PC-9 (cell line): Measurements from ENCODE around the gene INHBE. TPM values are rescaled to one million over a fixed set of nuclear protein-coding genes. Genes with fewer than 3 reads are reported as not detected.
"Not testable (repeated sequence)": the region's sequence is repeated elsewhere in the genome, so short reads cannot be mapped to it uniquely, and the experiment has no call there.

Experiments used
- BruUV-seq: library from RNA; stranded (reverse); fragments of 400-500 nt; replicated peaks from 2 replicates; lab custom pipeline; 2021; lab: Mats Ljungman, UMichigan
- CTCF ChIA-PET: fragments of 300-600 bp; sonication (Branson Sonifier 250); formaldehyde crosslinking; loops from one replicate; lab custom pipeline; 2022; ENCODE audit warnings: antibody characterized with exemption; lab: Charles Lee
- POLR2A ChIA-PET: fragments of 300-600 bp; sonication (Branson Sonifier 250); formaldehyde crosslinking; loops from one replicate; lab custom pipeline; 2022; ENCODE audit warnings: antibody characterized with exemption; ENCODE audit not compliant: unreplicated experiment; lab: Charles Lee
- DNase-seq, 2 experiments: peaks; one replicate each; pipeline versions ENCODE4 v3.0.0 to v3.0.0-alpha.2; 2015 to 2022; ENCODE audit warnings: mixed read lengths in 1 of 2
- H2AFZ ChIP-seq: fragments of 200-600 bp; sonication (generic); 2 replicates; pipeline ENCODE4 v1.8.1; 2017; ENCODE audit warnings: antibody characterized with exemption
- H3F3A ChIP-seq: fragments of 200-600 bp; sonication (generic); 2 replicates; pipeline ENCODE4 v1.8.1; 2017; ENCODE audit warnings: antibody characterized with exemption, mild to moderate bottlenecking, low read depth; ENCODE audit not compliant: insufficient read depth
- H3K27ac ChIP-seq: fragments of 200-600 bp; sonication (generic); 2 replicates; pipeline ENCODE4 v1.6.1; 2016; ENCODE audit warnings: mixed run types
- H3K27me3 ChIP-seq: fragments of 200-600 bp; sonication (generic); 2 replicates; pipeline ENCODE4 v1.6.1; 2016; ENCODE audit warnings: low read depth, mixed run types; ENCODE audit not compliant: insufficient read depth
- H3K36me3 ChIP-seq: fragments of 200-600 bp; sonication (generic); 2 replicates; pipeline ENCODE4 v1.6.1; 2016; ENCODE audit warnings: low read depth, mixed run types
- H3K4me1 ChIP-seq: fragments of 200-600 bp; sonication (generic); replicated peaks from 2 replicates; pipeline ENCODE4 v1.6.1; 2016; ENCODE audit warnings: mixed run types; ENCODE audit not compliant: insufficient read depth
- H3K4me2 ChIP-seq: fragments of 200-600 bp; sonication (generic); 2 replicates; pipeline ENCODE4 v1.6.1; 2017; ENCODE audit warnings: mixed run types
- H3K4me3 ChIP-seq: fragments of 200-600 bp; sonication (generic); 2 replicates; pipeline ENCODE4 v1.6.1; 2016; ENCODE audit warnings: mixed run types
- H3K79me2 ChIP-seq: fragments of 200-600 bp; sonication (generic); 2 replicates; pipeline ENCODE4 v1.6.1; 2017; ENCODE audit warnings: low read depth, mixed run types
- H3K9me2 ChIP-seq: fragments of 200-600 bp; sonication (generic); 2 replicates; pipeline ENCODE4 v1.8.1; 2017; ENCODE audit warnings: mild to moderate bottlenecking; ENCODE audit not compliant: insufficient read depth
- H3K9me3 ChIP-seq: fragments of 200-600 bp; sonication (generic); 2 replicates; pipeline ENCODE4 v1.8.1; 2016; ENCODE audit warnings: low read depth; ENCODE audit not compliant: insufficient read depth
- H4K20me1 ChIP-seq: fragments of 200-600 bp; sonication (generic); 2 replicates; pipeline ENCODE4 v1.8.1; 2017; ENCODE audit not compliant: insufficient read depth
- EZH2 ChIP-seq: fragments of 200-600 bp; sonication (generic); IDR thresholded peaks from 2 replicates; pipeline ENCODE4 v1.8.0; 2017; ENCODE audit warnings: antibody characterized with exemption, low read depth
- intact Hi-C: fragments of 100-400 bp; cut with micrococcal nuclease; formaldehyde crosslinking; loops from one replicate; pipeline ENCODE4 v1.10.0; 2022; ENCODE audit not compliant: unreplicated experiment
- total RNA-seq: library from RNA; stranded (reverse); gene quantifications from 2 replicates; pipeline ENCODE4 v1.2.3, GENCODE V29; 2021
- TF ChIP-seq, protein P1 (sequence below): fragments of 200-600 bp; sonication (generic); conservative IDR thresholded peaks from 2 replicates; pipeline ENCODE4 v1.6.1; 2017; ENCODE audit warnings: mixed run types, antibody characterized with exemption, mild to moderate bottlenecking, moderate library complexity

Gene INHBE
- total RNA-seq, 1 experiment from 2014 or later: 0.90 TPM

DNA sequence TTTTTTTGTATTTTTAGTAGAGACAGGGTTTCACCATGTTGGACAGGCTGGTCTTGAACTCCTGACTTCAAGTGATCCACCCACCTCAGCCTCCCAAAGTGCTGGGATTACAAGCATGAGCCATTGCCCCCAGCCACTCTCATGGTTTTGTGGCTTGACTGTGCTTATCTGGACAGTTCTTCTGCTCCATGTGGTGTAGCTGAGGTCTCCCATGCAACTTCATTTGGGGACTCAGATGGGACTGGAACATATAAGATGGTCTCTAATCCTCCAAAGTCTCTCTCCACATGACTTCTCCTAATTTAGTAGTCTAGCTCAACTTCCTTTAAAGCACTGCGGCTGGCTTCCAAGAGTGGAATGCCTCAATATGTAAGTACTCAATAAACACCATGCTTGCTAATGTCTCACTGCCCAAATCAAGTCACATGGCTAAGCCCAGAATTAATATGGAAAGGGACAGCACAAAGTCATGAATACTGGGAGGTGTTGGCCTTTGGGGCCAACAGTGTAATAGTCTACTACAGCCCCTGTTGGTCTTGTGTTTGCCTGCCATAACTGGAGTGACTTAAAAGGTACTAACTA is 13.2 kb upstream of the INHBE start:
- ChIA-PET POLR2A (interaction anchor here (0.6 kb wide), 1 partner anchor 345 kb away, joined by 5 read pairs; no protein-coding TSS in a partner anchor), CTCF (no interaction called here)
- Histone ChIP-seq H3K4me1 (no peaks in the 10 kb centered on the region), H3K9me2 (no peaks in the 10 kb centered on the region), H3K36me3 (no peaks in the 10 kb centered on the region), H3K79me2 (no peaks in the 10 kb centered on the region), H3K27ac (no peak overlapping the region), H3F3A (peaks cover 5% of the 10 kb centered on the region; the same call in 1 of the 2 replicates), H3K27me3 (no peaks in the 10 kb centered on the region), H4K20me1 (no peaks in the 10 kb centered on the region), H3K4me2 (no peak overlapping the region), H2AFZ (no peak overlapping the region), H3K9me3 (no peaks in the 10 kb centered on the region), H3K4me3 (no peak overlapping the region)
- no TSS peak for BruUV-seq
- DNase-seq: no peak
- TF ChIP-seq, protein P1, sequence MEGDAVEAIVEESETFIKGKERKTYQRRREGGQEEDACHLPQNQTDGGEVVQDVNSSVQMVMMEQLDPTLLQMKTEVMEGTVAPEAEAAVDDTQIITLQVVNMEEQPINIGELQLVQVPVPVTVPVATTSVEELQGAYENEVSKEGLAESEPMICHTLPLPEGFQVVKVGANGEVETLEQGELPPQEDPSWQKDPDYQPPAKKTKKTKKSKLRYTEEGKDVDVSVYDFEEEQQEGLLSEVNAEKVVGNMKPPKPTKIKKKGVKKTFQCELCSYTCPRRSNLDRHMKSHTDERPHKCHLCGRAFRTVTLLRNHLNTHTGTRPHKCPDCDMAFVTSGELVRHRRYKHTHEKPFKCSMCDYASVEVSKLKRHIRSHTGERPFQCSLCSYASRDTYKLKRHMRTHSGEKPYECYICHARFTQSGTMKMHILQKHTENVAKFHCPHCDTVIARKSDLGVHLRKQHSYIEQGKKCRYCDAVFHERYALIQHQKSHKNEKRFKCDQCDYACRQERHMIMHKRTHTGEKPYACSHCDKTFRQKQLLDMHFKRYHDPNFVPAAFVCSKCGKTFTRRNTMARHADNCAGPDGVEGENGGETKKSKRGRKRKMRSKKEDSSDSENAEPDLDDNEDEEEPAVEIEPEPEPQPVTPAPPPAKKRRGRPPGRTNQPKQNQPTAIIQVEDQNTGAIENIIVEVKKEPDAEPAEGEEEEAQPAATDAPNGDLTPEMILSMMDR: no peak
- no peak for TF ChIP-seq EZH2
- intact Hi-C loops: no loop called here

DNA sequence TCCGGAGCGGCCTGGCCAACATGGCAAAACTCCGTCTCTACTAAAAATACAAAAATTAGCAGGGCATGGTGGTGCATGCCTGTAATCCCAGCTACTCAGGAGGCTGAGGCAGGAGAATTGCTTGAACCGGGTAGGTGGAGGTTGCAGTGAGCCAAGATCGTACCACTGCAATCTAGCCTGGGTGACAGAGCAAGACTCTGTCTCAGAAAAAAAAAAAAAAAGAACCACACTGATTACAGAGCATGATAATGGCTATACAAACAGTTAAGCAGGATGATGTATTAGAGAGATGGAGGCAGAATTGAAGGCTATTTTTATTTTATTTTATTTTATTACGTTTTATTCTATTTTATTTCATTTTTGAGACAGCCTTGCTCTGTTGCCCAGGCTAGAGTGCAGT is 10.8 kb upstream of the INHBE start:
- H4K20me1 ChIP-seq, H3K27ac ChIP-seq, DNase-seq, H3F3A ChIP-seq, H3K36me3 ChIP-seq, H3K9me2 ChIP-seq, H2AFZ ChIP-seq, BruUV-seq, POLR2A ChIA-PET, H3K9me3 ChIP-seq, CTCF ChIA-PET, H3K4me3 ChIP-seq, H3K4me2 ChIP-seq, H3K4me1 ChIP-seq, H3K27me3 ChIP-seq, H3K79me2 ChIP-seq, intact Hi-C loops: not testable (repeated sequence)

- H2AFZ ChIP-seq: no peak overlapping the region
- intact Hi-C loops: no loop called here
Measured at GRCh38 chr12:57444744-57445143, 10.4 kb upstream of the INHBE start.

More at GRCh38 chr12:57444744-57445143, 10.4 kb upstream of the INHBE start:
- Histone ChIP-seq H3K79me2 (no peaks in the 10 kb centered on the region), H3F3A (peaks cover 5% of the 10 kb centered on the region; the same call in 1 of the 2 replicates), H3K4me2 (no peak overlapping the region), H3K27ac (no peak overlapping the region), H3K4me3 (no peak overlapping the region), H3K9me3 (no peaks in the 10 kb centered on the region), H3K9me2 (no peaks in the 10 kb centered on the region), H4K20me1 (no peaks in the 10 kb centered on the region), H3K36me3 (no peaks in the 10 kb centered on the region), H3K27me3 (no peaks in the 10 kb centered on the region), H3K4me1 (no peaks in the 10 kb centered on the region)
- TF ChIP-seq, protein P1: no peak
- no peak for TF ChIP-seq EZH2
- CTCF ChIA-PET: interaction anchor here (0.6 kb wide), 1 partner anchor 11 kb away, joined by 4 read pairs; the partner anchor contains the start of gene INHBE
- no peak for DNase-seq
- POLR2A ChIA-PET: no interaction called here
- no TSS peak for BruUV-seq
